WERI-Rb-1 (cell line): Measurements from ENCODE around the gene HSD17B13.

Source experiments
- DNase-seq: peaks from one replicate; pipeline ENCODE4 v3.0.0-alpha.2; 2020
- H3K27ac ChIP-seq: fragments of 250-450 bp; sonication (Bioruptor Pico); 2 replicates; pipeline ENCODE4 v1.5.1; 2020; ENCODE audit warnings: mild to moderate bottlenecking, moderate library complexity
- H3K27me3 ChIP-seq: fragments of 250-450 bp; sonication (Bioruptor Pico); 2 replicates; pipeline ENCODE4 v1.5.1; 2021; ENCODE audit warnings: mild to moderate bottlenecking, low read depth, moderate library complexity; ENCODE audit not compliant: insufficient read depth, severe bottlenecking
- H3K36me3 ChIP-seq: fragments of 250-450 bp; sonication (Bioruptor Pico); 2 replicates; pipeline ENCODE4 v1.5.1; 2020; ENCODE audit warnings: mild to moderate bottlenecking, moderate library complexity
- H3K4me3 ChIP-seq: 2 replicates; pipeline ENCODE4 v1.5.1; 2011; ENCODE audit warnings: low read depth, mild to moderate bottlenecking, control low read depth, low read length
- H3K9me3 ChIP-seq: fragments of 250-450 bp; sonication (Bioruptor Pico); 2 replicates; pipeline ENCODE4 v1.5.1; 2021; ENCODE audit warnings: mild to moderate bottlenecking, moderate library complexity; ENCODE audit not compliant: severe bottlenecking
- CTCF ChIP-seq: IDR thresholded peaks from 2 replicates; pipeline ENCODE4 v1.5.1; 2011; ENCODE audit warnings: low read depth, mild to moderate bottlenecking, control low read depth, inconsistent platforms, low read length

The HSD17B13 gene

GRCh38 chr4:87270825-87271224, 51.9 kb downstream of the HSD17B13 start:
- no peak for TF ChIP-seq CTCF
- Histone ChIP-seq H3K36me3 (no peaks in the 10 kb centered on the region), H3K27me3 (no peaks in the 10 kb centered on the region), H3K9me3 (no peaks in the 10 kb centered on the region), H3K4me3 (no peak overlapping the region), H3K27ac (no peak overlapping the region)
- no peak for DNase-seq

GRCh38 chr4:87270144-87270543, 52.5 kb downstream of the HSD17B13 start:
- H3K27ac ChIP-seq = no peak overlapping the region
- H3K27me3 ChIP-seq = no peaks in the 10 kb centered on the region
- H3K9me3 ChIP-seq = no peaks in the 10 kb centered on the region
- peak; percentile 24 for DNase-seq
- peak; percentile 58; the same call in 1 of the 2 replicates for TF ChIP-seq CTCF
- no peak overlapping the region for H3K4me3 ChIP-seq
- H3K36me3 ChIP-seq = no peaks in the 10 kb centered on the region

GRCh38 chr4:87268411-87268810, 54.3 kb downstream of the HSD17B13 start:
- Histone ChIP-seq H3K27me3 (no peaks in the 10 kb centered on the region), H3K27ac (no peak overlapping the region), H3K36me3 (no peaks in the 10 kb centered on the region), H3K9me3 (no peaks in the 10 kb centered on the region), H3K4me3 (no peak overlapping the region)
- no peak for DNase-seq
- TF ChIP-seq CTCF = no peak

- Histone ChIP-seq H3K4me3 (no peak overlapping the region), H3K27ac (no peak overlapping the region), H3K9me3 (no peaks in the 10 kb centered on the region), H3K36me3 (no peaks in the 10 kb centered on the region), H3K27me3 (no peaks in the 10 kb centered on the region)
- DNase-seq = no peak
- no peak for TF ChIP-seq CTCF
Observed at GRCh38 chr4:87266986-87267385, 55.7 kb downstream of the HSD17B13 start.

- no peaks in the 10 kb centered on the region for H3K9me3 ChIP-seq
- no peak overlapping the region for H3K4me3 ChIP-seq
- no peaks in the 10 kb centered on the region for H3K27me3 ChIP-seq
- DNase-seq = no peak
- no peaks in the 10 kb centered on the region for H3K36me3 ChIP-seq
- H3K27ac ChIP-seq = no peak overlapping the region
- no peak for TF ChIP-seq CTCF
Observed at GRCh38 chr4:87262886-87263285, 59.8 kb downstream of the HSD17B13 start.

- H3K36me3 ChIP-seq = no peaks in the 10 kb centered on the region
- DNase-seq = no peak
- H3K4me3 ChIP-seq = no peak overlapping the region
- no peaks in the 10 kb centered on the region for H3K27me3 ChIP-seq
- H3K9me3 ChIP-seq = no peaks in the 10 kb centered on the region
- H3K27ac ChIP-seq = no peak overlapping the region
- no peak for TF ChIP-seq CTCF
Observed at GRCh38 chr4:87260477-87260876, 62.2 kb downstream of the HSD17B13 start.
